ENCODE results near the gene NFAT5.

The NFAT5 gene

GRCh38 chr16:69745959-69746358 lies 180.2 kb downstream of the NFAT5 start:
- DNase-seq = no peak

GRCh38 chr16:69747115-69747514 lies 181.3 kb downstream of the NFAT5 start:
- no peak for DNase-seq

GRCh38 chr16:69748694-69749345 lies 183.1 kb downstream of the NFAT5 start:
- no peak for DNase-seq

DNA sequence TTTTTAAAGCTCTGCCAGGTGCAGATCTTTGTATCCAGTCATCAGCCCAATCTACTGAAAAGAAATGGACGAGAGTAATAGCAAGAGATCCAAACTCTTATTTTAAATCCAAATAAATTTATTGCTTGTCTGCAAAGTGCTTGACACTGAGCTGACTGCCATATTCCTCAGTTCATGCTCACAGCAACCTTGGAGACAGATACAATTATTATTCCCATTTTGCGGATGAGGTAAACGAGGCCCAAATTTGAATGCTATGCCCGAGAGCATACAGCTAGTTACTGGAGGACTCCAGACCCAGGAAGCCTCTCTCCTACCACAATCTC lies 188.3 kb downstream of the NFAT5 start:
- DNase-seq = no peak
